ENCODE measurements around the gene ALG6. TPM values are rescaled to one million over a fixed set of nuclear protein-coding genes. Genes with fewer than 3 reads are reported as not detected.

ALG6 gene
- total and polyA plus RNA-seq, 8 donors, result 11.8 to 27.3 (median 23.1) TPM

DNA sequence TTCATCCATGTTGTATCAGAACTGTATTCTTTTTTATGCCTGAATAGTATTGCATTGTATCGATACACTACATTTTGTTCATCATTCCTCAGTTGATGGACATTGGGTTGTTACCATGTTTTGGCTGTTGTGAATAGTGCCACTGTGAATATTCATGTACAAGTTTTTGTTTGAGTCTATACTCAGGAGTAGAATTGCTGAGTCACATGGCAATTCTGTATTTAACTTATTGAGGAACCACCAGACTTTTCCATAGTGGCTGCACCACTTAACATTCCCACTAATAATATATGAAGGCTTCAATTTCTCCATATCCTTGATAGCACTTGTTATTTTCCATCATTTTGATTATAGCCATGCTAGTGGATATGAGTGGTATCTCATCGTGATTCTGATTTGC, 56.2 kb downstream of the ALG6 start:
- TF ChIP-seq, protein P1, sequence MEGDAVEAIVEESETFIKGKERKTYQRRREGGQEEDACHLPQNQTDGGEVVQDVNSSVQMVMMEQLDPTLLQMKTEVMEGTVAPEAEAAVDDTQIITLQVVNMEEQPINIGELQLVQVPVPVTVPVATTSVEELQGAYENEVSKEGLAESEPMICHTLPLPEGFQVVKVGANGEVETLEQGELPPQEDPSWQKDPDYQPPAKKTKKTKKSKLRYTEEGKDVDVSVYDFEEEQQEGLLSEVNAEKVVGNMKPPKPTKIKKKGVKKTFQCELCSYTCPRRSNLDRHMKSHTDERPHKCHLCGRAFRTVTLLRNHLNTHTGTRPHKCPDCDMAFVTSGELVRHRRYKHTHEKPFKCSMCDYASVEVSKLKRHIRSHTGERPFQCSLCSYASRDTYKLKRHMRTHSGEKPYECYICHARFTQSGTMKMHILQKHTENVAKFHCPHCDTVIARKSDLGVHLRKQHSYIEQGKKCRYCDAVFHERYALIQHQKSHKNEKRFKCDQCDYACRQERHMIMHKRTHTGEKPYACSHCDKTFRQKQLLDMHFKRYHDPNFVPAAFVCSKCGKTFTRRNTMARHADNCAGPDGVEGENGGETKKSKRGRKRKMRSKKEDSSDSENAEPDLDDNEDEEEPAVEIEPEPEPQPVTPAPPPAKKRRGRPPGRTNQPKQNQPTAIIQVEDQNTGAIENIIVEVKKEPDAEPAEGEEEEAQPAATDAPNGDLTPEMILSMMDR (IDR thresholded peaks at IDR 0.05), result no peak
- Histone ChIP-seq H3K4me3 (no peak overlapping the region), H3K9me3 (no peaks in the 10 kb centered on the region), H3K27ac (no peak overlapping the region), H3K4me1 (no peaks in the 10 kb centered on the region), H3K36me3 (peaks cover 0 to 6% of the 10 kb centered on the region in 2 donors), H3K27me3 (no peaks in the 10 kb centered on the region)
- DNase-seq (no peak), ATAC-seq (no peak)
- intact Hi-C loops (cut with DNase I), result no loop called here

DNA sequence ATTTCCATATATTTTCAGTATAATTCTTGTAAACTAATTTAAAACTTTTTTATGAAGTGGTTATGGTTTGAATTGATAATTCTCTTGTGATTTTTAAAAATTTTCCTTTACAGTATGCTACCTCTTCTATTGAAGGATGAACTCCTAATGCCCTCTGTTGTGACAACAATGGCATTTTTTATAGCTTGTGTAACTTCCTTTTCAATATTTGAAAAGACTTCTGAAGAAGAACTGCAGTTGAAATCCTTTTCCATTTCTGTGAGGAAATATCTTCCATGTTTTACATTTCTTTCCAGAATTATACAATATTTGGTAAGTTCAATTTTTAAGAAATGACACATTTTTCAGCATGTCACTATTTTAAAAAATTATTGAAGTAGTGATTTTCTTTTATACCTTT, 61.4 kb downstream of the ALG6 start:
- peaks cover 0 to 19% of the 10 kb centered on the region in 2 donors for H3K9me3 ChIP-seq
- ATAC-seq, result no peak
- no peak overlapping the region for H3K27ac ChIP-seq
- H3K4me3 ChIP-seq, result no peak overlapping the region
- intact Hi-C loops (cut with DNase I), result no loop called here
- no peaks in the 10 kb centered on the region for H3K27me3 ChIP-seq
- peaks cover 0 to 29% of the 10 kb centered on the region in 2 donors for H3K36me3 ChIP-seq
- no peaks in the 10 kb centered on the region for H3K4me1 ChIP-seq
- DNase-seq, result no peak
- TF ChIP-seq, protein P1 (IDR thresholded peaks at IDR 0.05), result no peak

DNA sequence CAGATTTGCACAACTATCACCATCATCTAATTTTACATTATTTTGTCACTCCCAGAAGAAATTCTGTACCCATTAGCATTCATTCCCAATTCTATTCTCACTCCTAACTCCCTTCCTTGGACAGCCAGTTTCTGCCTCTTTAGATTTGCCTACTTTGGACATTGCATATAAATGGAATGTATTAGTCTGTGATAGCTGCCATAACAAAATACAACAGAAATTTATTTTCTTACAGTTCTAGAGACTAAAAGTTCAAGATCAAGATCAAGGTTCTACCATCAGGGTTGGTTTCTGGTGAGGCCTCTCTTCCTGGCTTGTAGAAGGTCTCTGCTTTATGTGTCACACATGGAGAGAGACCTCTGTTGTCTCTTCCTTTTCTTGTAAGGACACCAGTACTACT, 61.9 kb downstream of the ALG6 start:
- no peak overlapping the region for H3K4me3 ChIP-seq
- H3K9me3 ChIP-seq, result peaks cover 0 to 19% of the 10 kb centered on the region in 2 donors
- peaks cover 0 to 29% of the 10 kb centered on the region in 2 donors for H3K36me3 ChIP-seq
- H3K27ac ChIP-seq, result no peak overlapping the region
- TF ChIP-seq, protein P1 (IDR thresholded peaks at IDR 0.05), result no peak
- no peaks in the 10 kb centered on the region for H3K4me1 ChIP-seq
- no peak for ATAC-seq
- no peaks in the 10 kb centered on the region for H3K27me3 ChIP-seq
- DNase-seq, result no peak
- intact Hi-C loops (cut with DNase I), result no loop called here

DNA sequence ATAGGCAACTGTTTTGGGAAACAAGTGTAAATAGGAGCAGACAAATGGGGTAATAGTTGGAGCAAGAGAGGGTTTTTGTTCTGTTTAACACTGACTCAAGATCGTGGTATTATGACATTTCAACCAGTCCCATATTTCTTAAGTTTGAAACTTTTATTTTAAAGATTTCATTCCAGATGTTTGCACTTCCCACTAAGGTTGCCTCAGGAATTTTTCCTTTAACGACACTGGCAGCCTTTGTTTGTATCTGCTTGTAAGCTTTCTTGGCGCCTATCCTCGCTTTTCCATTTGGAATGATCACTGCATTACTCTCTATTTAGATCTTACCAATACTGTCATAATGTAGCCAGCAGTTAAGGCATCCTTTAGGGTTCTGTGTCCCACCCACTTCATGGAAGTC, 67.7 kb downstream of the ALG6 start:
- H3K9me3 ChIP-seq, result peaks cover 0 to 10% of the 10 kb centered on the region in 2 donors
- TF ChIP-seq, protein P1 (IDR thresholded peaks at IDR 0.05), result no peak
- no peaks in the 10 kb centered on the region for H3K4me1 ChIP-seq
- H3K4me3 ChIP-seq, result no peak overlapping the region
- DNase-seq (no peak), ATAC-seq (no peak)
- no peak overlapping the region for H3K27ac ChIP-seq
- peaks cover 0 to 17% of the 10 kb centered on the region in 2 donors for H3K36me3 ChIP-seq
- intact Hi-C loops (cut with DNase I), result no loop called here
- no peaks in the 10 kb centered on the region for H3K27me3 ChIP-seq

DNA sequence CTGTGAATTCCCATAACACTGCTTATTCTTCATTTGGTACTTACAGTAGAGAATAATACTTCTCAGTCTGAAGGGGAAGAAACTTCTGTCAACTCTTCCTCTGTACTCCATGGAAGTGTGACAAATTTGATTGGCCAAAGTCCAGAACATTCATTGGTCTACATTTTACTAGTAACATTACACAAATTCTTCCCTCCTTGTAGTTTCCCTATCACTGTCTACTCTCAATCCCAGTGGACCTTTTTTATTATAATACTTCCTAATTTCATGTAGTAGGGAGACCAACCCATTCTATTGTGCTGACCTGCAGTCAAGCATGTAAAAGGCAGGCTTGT, 74.7 kb downstream of the ALG6 start:
- H3K27me3 ChIP-seq, result no peaks in the 10 kb centered on the region
- TF ChIP-seq, protein P1 (IDR thresholded peaks at IDR 0.05), result no peak
- DNase-seq (no peak), ATAC-seq (no peak)
- H3K36me3 ChIP-seq, result peaks cover 0 to 4% of the 10 kb centered on the region in 2 donors
- intact Hi-C loops (cut with DNase I), result no loop called here
- no peak overlapping the region for H3K4me3 ChIP-seq
- H3K4me1 ChIP-seq, result no peaks in the 10 kb centered on the region
- no peak overlapping the region for H3K27ac ChIP-seq
- no peaks in the 10 kb centered on the region for H3K9me3 ChIP-seq

Data from left lung (tissue), 10 donors.